ENCODE measurements around the gene NFIL3. TPM values are rescaled to one million over a fixed set of nuclear protein-coding genes. Genes with fewer than 3 reads are reported as not detected.
A peak's percentile ranks its signal among the peaks of the same experiment; 100 is the strongest.

NFIL3 gene
- total RNA-seq, 2 experiments from 2014 or later = 18.5 to 19.2 TPM

DNA sequence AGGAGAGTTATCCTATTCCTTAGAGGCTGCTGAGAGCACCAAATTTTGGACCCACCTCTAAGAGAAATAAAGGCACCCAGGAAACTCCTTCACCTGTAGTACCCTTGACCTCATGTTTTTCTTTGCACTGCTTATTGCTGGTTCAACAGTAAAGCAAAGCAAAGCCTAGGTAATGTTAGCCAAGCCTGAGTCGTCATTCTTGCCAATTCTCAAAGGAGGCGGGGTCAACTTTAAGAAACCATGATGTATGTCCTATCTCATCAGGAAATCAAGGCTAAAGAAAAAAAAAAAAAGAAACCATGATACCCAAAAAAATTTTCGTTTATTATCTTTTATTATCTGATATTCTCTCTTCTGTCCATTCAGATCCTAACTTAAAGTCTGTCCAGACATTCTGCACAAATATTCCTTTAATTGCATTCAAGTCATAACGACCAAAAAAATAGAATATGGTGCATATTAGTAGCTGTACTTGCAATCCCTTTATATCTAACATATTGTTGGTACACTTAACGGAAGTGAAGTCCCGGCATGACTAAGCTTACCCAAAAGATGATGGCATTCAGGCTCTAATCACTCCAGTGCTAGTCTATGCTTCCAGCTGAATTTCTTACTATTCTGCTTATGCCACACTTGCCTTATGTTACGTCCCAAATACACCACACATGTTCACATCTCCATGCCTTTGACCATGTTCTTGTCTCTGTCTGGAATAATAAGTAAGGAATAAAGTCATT lies 63.7 kb downstream of the NFIL3 start:
- DNase-seq (no peak), ATAC-seq (ENCODE audit: low read depth) (no peak)
- Mint-ChIP-seq H3K9me3 (peaks cover 2% of the 10 kb centered on the region), H3K4me3 (peak overlapping the region; percentile 96), H3K27me3 (no peaks in the 10 kb centered on the region), H3K27ac (peak overlapping the region; percentile 14), H3K36me3 (peaks cover 14% of the 10 kb centered on the region), H3K4me1 (peaks cover 37% of the 10 kb centered on the region)
- POLR2A ChIA-PET = interaction anchor here (1.0 to 1.5 kb wide), 2 partner anchors 9 to 13 kb away, joined by 4 to 5 read pairs; no protein-coding TSS in a partner anchor

DNA sequence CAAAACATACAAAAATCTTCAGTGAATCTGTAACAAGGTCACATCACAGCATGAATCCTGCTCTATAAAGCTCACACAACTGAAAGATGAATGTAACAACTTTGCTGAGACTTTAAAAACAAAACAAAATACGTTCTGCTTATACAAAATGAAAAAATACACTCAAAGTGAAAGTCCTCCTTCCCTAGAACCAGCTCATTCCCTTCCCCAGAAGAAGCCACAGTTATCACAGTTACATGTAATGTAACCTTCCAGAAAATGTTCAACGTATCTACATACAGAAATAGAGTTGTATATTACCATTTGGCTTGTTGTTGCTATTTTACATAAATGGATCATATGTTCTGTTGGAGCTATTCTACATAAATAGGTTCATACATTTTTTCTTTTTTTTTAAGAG lies 64.5 kb downstream of the NFIL3 start:
- Mint-ChIP-seq H3K4me1 (peaks cover 39% of the 10 kb centered on the region), H3K36me3 (peaks cover 18% of the 10 kb centered on the region), H3K9me3 (peaks cover 2% of the 10 kb centered on the region), H3K27ac (peak overlapping the region; percentile 34), H3K27me3 (no peaks in the 10 kb centered on the region), H3K4me3 (peak overlapping the region; percentile 96)
- ATAC-seq (ENCODE audit: low read depth) (no peak), DNase-seq (no peak)
- POLR2A ChIA-PET = interaction anchor here (0.6 to 1.5 kb wide), 3 partner anchors 8 to 13 kb away, joined by 3 to 5 read pairs (median 4); no protein-coding TSS in a partner anchor

Other genes starting within 250 kb of the NFIL3 start
- 10 to 100 TPM; 15.8 to 17.2 TPM for gene AUH, start 61.9 kb downstream of the NFIL3 start, total RNA-seq

All from activated naive CD8-positive, alpha-beta T cell treated with anti-CD3 and anti-CD28 coated beads, Interleukin-2, amount 10 ng/mL, durations not matched to agents 7 days and 5 days (primary cell).